Fibroblast of lung (primary cell): ENCODE results near the gene CPS1.

Source experiments
- CTCF ChIP-seq, 2 donors: IDR thresholded peaks in 1 of 2; conservative IDR thresholded peaks in 1 of 2; 1 replicate in 1 of 2; 2 replicates in 1 of 2; pipeline ENCODE4 v1.5.1; 2011 to 2012; ENCODE audit warnings: low read length in 2 of 2, control low read depth in 1 of 2, inconsistent platforms in 1 of 2, low read depth in 1 of 2, mild to moderate bottlenecking in 1 of 2
- EZH2 ChIP-seq: IDR thresholded peaks from 2 replicates; pipeline ENCODE4 v1.5.1; 2012; ENCODE audit warnings: low read length, control low read depth, mild to moderate bottlenecking; ENCODE audit errors: missing control alignments

- no peak for TF ChIP-seq EZH2
- TF ChIP-seq CTCF (conservative IDR thresholded peaks at IDR 0.05 in 1 of 2, IDR thresholded peaks at IDR 0.05 in 1 of 2; ENCODE audit: low read depth in 1 of 2, low read length in 2 of 2): no peak
These were observed 151.5 kb downstream of the CPS1 start for GRCh38 chr2:210707900-210708299.
